Measurements from ENCODE around the gene HIPK1.

Gene HIPK1

DNA sequence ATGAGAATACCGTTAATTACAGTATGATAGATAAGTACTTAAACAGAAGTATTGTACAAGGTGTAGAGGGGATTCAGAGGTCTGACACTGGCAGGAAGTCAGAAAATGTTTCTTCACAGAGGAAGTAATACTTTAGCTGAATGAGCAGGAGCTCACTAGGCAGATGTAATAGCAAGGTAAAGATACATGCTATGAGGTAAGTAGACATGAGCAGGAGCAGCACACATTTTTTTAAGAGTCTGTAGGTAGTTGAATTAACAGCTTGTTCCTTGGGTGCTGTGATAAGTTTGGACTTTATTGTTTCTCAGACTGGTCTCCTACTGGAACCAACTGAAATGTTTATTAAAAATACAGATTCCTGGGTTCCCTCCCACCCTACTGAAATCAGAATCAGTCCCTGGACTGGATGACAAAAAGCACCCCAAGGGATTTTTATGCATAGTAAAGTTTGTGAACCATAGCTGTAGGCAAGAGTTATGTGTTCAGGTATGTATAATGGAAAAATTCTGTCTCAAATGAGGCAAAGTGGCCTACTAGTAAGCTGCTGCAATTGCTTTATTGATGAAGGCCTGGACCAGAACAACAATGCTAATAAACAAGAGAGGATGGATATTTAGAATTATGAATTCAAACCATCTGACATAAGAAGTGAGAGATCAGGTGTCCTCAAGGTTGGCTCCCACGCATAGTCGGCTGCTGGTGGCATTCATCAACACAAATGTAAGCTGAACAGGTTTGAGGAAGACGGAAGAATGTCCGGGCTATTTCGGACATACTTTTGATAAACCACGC lies 25.4 kb upstream of the HIPK1 start:
- no peak for TF ChIP-seq GATA2 (IDR thresholded peaks at IDR 0.05; ENCODE audit: low read depth, low read length)
- no peak for TF ChIP-seq GATA3 (IDR thresholded peaks at IDR 0.05; ENCODE audit: low read depth, low read length)

DNA sequence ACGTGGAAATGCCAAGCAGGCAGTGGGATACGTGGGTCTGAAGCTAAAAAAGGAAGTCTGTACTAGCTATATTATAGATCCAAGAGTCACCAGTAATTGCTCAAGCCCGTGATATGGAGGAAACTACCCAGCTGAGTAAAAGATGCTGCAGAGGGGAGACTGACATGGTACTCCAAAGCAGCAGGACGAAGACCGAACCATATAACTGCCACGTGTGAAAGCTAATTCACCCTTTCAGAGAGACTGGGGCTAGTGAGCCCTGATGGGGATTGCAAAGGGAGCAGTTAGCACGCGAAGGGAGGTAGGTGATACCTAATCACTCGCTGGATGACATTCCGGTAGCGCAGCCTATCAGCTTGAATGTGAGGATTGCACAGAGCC lies 24.8 kb upstream of the HIPK1 start:
- no peak for TF ChIP-seq GATA2 (IDR thresholded peaks at IDR 0.05; ENCODE audit: low read depth, low read length)
- no peak for TF ChIP-seq GATA3 (IDR thresholded peaks at IDR 0.05; ENCODE audit: low read depth, low read length)

DNA sequence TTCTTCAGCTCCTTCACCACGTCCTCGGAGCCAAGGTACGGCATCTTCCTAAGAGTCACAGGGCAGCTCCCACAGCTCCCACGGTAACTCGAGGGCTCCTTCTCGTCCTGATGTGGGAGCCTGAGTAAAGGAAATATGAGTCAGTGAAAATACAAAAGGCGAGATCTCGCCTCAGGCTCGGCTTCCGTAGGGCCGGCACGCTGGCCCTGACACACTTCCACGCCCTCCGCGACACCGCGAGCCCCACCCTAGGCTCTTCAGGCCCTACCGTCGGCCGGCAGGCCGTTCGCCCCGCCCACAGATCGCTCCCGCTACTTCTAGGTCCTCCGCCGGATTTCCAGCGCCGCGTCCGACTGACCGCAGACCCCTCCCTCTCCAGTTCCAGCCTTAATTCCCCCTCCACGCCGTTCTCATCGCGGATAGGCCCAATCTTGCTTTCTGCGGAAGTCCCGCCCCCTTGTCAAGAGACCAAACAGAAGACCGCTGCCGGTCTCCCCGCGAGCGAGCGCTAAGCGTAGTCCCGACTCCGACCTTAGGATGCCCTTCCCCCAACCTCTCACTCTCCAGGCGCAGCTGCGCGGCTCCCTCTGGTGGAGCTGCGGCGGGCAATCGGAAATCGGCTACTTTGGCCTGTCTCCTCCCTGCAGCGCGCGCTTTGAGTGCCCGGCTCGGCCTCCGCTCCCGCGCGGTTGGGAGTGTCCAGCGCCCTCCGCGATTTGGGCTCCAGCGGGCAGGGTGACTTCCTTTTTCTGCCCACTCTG lies 24.3 kb upstream of the HIPK1 start, which contains the start of the genes AP4B1 and DCLRE1B:
AP4B1 (minus strand) TSS at position 126 of the 761 bp plus-strand sequence; CDS start at position 44, 82 bp downstream.
DCLRE1B (plus strand) TSS at position 653 of the 761 bp plus-strand sequence. CDS start 261 bp downstream, outside the sequence.
- TF ChIP-seq GATA3 (IDR thresholded peaks at IDR 0.05; ENCODE audit: low read depth, low read length) (no peak), GATA2 (IDR thresholded peaks at IDR 0.05; ENCODE audit: low read depth, low read length) (no peak; the same call in 1 of the 2 replicates)

DNA sequence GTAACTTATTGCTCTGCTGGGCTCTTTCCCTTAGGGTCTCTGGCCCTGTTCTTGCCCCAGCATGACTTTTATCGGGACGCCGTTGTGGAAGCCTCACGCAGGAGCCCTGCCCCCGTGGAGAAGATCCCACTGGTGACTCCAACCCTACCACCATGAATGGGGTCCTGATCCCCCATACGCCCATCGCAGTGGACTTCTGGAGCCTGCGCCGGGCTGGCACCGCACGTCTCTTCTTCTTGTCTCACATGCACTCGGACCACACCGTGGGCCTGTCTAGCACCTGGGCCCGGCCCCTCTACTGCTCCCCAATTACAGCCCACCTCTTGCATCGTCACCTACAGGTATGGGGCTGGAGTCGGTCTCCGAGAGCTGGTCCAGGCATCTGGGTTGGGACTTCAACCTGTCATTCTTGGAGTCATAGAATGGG lies 23.7 kb upstream of the HIPK1 start:
- TF ChIP-seq GATA2 (IDR thresholded peaks at IDR 0.05; ENCODE audit: low read depth, low read length) (no peak), GATA3 (IDR thresholded peaks at IDR 0.05; ENCODE audit: low read depth, low read length) (no peak)

DNA sequence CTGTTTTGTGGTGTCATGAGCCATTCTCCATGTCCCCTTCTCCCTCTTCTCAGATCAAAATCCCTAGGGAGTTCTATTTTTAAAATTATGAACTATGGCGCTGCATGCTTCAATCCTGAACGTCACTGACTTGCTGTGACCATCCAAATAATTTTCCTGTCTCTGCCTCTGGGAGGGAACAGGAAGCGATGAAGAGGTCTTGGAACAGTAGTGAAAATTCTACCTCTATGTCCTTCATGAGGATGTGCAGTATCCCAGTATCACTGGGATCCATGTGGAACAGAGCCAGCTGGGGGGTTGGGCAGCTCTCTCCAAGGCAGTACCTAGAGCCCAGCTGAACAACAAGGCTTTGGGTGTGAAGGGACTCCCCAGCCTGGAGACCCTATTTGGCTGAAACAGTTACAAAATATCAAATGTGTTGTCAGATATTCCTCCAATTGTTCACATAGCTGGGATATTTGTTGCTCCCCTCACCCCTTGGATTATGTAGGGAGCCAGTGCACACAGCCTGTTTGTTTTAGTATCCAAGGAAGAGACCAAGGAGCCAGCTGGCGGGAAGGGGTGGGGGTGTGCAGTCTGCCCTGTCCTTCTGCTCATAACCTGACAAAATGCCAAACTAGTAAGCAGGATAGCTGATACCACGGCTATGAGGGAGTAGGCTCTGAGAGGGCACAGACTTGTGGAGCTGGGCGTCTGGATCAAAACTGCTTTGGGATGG lies 16.4 kb upstream of the HIPK1 start:
- TF ChIP-seq GATA3 (IDR thresholded peaks at IDR 0.05; ENCODE audit: low read depth, low read length) (no peak), GATA2 (IDR thresholded peaks at IDR 0.05; ENCODE audit: low read depth, low read length) (no peak)

DNA sequence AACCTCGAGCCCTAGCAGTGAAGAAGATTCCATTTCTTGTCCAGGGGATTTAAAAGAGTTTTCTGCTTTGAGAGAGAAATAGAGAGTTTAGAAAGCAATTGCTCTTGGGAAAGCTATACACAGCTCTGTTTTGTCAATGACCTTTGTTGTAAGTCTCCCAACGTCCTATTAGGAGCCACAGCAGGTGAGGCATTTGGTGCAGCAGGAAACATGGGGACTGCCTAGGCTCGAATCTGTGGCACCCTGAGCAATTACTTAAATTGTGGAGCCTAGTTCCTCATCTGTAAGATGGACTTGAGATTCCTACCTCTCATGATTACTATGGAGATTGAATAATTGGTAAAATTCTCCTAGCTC lies 15.8 kb upstream of the HIPK1 start:
- TF ChIP-seq GATA3 (IDR thresholded peaks at IDR 0.05; ENCODE audit: low read depth, low read length) (no peak), GATA2 (IDR thresholded peaks at IDR 0.05; ENCODE audit: low read depth, low read length) (no peak)

DNA sequence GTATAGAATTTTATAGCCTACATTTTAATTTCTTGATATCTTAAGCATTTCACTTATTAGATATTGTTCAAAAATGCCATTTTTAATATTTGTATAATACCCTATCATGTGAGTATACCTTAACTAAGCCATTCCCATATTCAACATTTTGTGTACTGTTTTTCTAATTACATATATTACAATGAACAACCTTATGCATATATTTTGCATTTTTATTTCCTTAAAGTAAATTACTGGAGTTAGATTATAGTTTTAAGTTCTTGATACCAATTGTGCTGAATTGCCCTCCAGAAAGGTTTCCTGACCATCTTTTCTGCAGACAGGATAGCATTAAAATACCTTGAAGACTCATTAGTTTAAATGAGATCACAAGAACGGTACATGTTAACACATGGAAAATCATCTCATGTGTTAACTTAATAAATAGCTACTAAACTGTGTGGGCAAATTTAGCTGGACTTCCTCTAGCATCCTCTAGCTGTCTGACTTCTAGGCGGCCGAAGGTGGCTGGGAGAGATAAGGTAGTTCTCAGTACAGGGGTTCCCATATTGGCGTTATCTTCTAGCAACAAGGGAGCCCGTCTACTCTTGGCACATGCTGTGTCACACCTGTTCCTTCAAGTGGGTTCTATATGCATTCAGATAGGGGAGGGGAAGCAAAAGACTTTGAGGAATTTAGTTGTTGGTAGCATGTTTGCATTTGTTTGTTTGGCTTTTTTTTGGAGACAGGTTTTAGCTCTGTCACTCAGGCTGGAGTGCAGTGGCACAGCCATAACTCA lies 15.0 kb upstream of the HIPK1 start:
- TF ChIP-seq GATA3 (IDR thresholded peaks at IDR 0.05; ENCODE audit: low read depth, low read length) (no peak), GATA2 (IDR thresholded peaks at IDR 0.05; ENCODE audit: low read depth, low read length) (no peak)

DNA sequence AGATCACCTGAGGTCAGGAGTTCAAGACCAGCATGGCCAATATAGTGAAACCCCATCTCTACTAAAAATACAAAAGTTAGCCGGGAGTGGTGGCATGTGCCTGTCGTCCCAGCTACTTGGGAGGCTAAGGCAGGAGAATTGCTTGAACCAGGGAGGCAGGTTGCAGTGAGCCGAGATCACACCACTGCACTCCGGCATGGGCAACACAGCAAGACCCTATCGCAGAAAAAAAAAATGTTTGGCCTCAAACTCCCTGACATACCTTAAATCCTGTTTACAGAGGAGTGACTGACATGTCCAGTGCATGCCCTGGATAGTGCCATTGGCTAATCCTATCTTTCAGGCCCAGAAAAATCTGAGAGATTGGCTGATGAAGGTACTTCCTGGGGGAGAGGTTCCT lies 12.2 kb upstream of the HIPK1 start:
- TF ChIP-seq GATA2 (IDR thresholded peaks at IDR 0.05; ENCODE audit: low read depth, low read length) (no peak), GATA3 (IDR thresholded peaks at IDR 0.05; ENCODE audit: low read depth, low read length) (no peak)

DNA sequence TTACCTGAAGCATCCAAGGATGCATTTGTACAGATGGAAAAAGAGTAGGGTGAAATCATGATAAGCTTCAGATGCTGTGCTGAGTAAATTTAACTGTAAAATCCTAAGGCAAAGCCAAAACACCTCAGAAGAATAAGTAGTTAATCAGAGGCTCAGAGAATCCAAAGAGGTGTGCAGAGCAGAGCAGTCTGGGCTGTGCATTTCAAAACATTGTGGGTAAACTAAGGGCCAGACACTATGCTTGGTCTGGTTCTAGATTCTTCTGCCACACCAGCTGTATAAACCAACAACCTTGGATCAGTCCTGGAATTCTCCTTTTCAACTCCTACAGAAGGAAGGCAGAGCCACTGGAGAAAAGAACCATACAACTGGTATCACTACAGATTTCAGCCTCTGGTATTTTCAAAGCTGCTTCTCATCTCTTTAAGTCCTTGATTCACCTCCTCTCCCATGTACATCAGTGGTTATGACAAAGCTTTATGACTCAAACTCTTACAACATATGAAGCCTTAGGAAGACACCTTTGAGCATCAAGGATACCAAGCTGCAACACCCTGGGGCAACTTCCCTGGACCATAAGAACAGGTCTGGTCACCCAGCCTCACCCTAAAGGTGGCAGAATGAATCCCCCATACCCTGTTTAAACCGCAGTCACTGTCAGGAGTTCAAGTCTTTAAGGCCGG lies 11.6 kb upstream of the HIPK1 start:
- TF ChIP-seq GATA2 (IDR thresholded peaks at IDR 0.05; ENCODE audit: low read depth, low read length) = no peak
- TF ChIP-seq GATA3 (IDR thresholded peaks at IDR 0.05; ENCODE audit: low read depth, low read length) = no peak

DNA sequence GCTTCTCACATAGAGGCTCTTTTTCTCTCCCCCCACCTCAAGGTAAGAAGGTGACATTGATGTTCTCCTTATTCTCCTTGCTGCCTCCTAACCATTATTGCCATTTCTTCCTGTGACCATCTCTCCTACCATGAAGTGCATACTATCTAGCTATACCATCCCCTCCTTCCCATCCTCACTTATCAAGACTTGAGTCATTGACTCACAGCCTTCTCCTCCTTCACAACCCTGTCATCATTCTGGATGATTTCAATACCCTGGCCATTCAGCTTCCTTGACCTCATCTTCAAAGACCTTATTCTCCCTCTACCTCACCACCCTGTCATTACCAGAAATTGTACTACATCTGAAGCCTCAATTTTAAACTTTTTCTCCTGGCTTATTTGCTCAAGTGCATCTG lies 10.9 kb upstream of the HIPK1 start:
- no peak for TF ChIP-seq GATA2 (IDR thresholded peaks at IDR 0.05; ENCODE audit: low read depth, low read length)

DNA sequence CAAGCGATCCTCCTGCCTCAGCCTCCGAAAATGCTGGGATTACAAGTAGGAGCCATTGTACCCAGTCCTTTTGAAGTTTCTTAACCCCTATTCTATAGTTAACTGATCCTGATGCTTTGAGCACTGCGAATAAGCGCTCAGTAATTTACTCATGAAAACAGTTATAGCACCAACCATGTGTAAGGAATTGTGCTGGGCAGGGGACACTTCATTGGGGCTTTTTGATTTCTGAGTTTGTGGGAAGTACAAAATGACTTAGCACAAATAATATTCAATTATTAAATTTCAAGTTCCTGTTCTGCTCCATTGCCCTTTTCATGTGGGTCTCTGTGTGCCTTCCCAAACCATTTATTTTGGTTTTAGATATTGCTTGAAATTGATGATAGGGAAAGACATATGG lies 6.2 kb upstream of the HIPK1 start:
- TF ChIP-seq GATA3 (IDR thresholded peaks at IDR 0.05; ENCODE audit: low read depth, low read length) (no peak), GATA2 (IDR thresholded peaks at IDR 0.05; ENCODE audit: low read depth, low read length) (no peak)

DNA sequence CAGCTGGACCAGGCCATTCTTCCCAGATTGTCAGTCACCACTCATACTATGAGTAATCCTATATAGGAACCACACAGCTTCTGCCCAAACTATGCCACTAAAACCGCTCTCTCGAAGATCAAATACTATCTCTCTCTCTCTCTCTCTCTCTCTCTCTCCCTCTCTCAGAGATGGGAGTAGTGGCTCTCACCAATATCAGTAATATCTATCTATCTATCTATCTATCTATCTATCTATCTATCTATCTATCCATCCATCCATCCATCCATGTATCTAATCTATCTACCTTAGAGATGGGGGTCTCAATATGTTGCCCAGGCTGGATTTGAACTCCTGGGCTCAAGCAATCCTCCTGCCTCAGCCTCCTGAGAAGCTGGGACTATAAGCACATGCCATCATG lies 4.7 kb upstream of the HIPK1 start:
- TF ChIP-seq GATA2 (IDR thresholded peaks at IDR 0.05; ENCODE audit: low read depth, low read length) (no peak), GATA3 (IDR thresholded peaks at IDR 0.05; ENCODE audit: low read depth, low read length) (no peak)

Data from SH-SY5Y (cell line).